Femur (tissue), 1 donor: Measurements from ENCODE around the gene ENOX1.
A peak's percentile ranks its signal among the peaks of the same experiment; 100 is the strongest.

Experiments used
- DNase-seq: peaks from one replicate; pipeline ENCODE4 v3.0.0-alpha.2; 2017

Gene ENOX1

DNA sequence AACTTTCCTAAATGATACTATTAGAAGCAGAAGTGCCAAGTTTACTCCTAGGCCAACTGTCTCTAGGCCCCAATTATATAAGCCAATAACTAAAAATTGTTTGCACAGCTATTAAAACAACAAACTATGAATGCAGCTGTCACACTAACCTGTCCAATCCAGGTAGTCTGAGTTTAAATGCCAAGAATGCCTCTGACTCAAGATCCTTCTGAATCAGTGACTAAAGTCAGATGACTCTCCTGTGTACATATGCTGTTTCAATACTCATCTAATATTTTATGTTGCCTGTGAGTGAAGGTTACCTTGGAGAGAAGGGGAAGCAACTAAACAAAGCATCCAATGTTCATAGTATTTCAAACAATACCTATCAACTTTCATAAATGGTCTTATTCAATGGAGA is 257.0 kb downstream of the ENOX1 start:
- DNase-seq = no peak

DNA sequence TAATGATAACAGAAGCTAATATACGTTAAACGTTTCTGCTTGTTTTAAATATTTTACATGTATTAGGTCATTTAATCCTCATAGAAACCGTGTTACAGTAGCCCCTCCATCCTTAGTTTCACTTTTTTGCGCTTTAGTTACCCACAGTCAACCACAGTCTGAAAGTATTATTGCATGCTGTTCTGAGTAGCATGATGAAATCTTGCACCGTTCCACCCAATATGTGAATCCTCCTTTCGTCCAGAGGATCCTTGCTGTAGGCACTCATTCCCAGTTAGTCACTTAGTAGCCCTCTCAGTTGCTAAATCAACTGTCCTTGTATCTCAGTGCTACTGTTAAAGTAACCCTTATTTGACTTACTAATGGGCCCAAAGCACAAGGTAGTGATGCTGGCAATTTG is 257.8 kb downstream of the ENOX1 start:
- no peak for DNase-seq

DNA sequence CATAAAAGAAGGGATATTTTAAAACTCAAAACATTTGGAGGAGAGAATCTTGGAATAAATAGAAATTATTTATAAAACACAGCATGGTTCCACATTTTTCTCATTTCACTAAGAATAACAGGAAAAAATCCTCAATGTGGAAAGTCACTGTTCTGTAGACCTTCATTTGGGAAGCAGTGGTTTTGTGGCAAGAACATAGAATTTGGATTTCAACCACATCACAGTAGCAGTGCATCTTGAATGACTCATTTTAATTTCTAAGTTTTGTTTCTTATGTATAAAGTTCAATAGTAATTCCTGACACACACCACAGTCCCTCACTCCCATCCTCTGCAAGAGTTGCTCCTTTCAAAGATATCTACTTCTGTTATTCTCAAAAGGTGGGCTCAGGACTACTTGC is 264.0 kb downstream of the ENOX1 start:
- no peak for DNase-seq

DNA sequence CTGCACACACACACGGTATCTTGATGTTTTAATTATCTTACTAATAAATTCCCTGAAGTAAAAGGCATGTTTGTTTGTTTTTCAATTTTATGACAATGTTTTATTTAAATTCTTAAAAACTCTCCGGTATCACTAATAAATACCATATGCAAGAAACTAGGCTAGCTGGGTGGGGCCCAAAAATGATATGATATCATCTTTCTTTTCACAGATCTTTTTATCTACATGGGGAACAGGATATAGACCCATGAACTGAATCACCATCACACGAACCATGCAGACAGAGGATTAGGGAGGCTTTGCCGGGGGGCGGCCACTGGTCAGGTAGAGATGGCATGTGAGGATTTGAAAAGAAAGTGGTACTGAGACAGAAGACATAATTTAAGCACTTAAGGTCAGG is 266.4 kb downstream of the ENOX1 start:
- no peak for DNase-seq

DNA sequence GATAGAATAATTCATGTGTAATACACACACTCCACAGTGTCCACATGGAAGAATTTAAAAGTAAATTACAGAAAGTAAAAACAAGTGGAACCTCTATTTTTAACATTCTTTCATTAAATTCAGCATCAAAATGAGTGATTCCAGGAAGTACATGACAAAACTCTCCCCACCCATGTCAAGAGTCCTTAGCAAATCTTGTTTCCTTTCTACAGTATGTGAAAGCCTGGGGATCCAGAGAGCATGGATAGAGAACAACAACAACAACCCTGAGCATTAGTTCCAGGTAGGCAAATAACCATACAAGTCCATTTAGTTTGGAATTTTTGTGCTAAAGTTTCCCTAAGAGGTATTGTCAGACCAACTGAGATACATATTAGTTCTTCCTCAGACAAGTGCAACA is 267.9 kb downstream of the ENOX1 start:
- DNase-seq = no peak

DNA sequence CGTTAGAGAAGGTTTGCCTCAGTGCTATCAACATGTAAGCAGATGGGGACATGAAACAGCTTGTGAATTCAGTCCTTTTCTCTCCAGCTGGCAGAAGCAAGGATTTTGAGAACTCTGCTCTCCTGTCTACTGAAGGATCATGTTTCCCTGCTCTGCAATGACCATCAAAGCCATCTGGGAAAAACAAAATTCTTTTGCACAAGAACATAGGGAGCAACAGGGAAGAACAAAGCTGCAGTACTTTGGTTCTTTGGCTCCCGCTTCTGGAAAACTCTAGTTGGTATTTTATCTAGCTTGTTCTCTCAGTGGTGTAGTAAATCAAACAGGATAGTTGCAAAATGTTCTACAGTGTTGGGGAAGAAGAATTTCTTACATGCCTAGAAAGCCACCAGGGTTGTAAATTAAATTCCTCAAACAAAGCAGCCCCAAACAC is 270.4 kb downstream of the ENOX1 start:
- DNase-seq = peak; percentile 51

DNA sequence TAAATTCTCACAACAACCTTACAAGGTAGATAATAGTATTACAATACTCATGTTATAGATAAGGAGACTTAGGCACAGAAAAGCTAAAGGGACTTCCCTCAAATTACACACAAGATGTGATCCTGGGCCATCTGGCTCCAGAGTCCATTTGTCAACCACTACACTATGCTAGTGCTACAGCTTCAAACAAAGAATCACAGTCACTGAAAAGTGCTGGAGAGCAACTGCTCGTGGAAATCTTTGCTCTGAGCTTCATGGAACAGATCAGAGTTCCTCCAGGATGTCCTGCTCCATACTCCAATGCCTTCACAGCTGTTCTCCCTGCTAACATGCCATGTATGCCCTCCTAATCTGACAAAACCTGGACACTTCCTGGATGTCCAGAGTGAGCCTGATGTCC is 271.2 kb downstream of the ENOX1 start:
- DNase-seq = no peak

DNA sequence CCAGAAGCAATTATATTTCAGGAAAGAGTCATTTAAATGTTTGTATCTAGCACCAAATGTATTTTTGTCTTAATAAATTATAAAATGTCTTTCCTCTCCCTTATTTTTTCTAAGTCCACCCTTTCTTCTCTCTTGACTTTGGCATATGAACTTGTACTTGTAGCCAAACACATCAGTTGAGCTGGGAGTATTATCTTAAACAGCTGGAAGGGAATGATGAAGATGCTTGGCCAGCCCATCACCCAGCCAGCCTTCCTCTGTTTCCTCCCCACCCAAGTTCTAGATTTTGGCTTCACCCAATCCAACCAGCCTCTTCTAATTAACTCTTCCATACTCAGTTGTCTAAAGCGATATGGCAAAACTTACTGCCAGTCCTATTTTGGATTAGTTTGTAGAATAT is 272.5 kb downstream of the ENOX1 start:
- DNase-seq = peak; percentile 53

DNA sequence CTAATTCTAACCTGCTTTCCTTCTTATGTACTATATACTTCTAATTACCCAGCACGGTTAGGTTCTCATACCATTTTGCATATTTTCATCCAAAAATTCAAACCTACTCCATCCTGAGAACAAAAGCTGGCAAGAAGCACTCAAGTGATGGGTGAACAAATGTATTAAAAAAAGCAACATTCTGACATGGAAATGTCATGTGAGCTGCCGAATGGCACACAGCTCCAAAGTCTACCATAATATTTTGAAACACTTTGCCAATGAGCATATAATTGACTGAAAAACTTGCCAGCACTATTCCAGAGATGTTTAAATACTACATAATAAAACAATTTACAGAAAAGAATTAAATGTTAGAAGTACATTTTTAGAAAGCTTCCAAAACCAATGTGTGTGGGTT is 274.6 kb downstream of the ENOX1 start:
- no peak for DNase-seq

DNA sequence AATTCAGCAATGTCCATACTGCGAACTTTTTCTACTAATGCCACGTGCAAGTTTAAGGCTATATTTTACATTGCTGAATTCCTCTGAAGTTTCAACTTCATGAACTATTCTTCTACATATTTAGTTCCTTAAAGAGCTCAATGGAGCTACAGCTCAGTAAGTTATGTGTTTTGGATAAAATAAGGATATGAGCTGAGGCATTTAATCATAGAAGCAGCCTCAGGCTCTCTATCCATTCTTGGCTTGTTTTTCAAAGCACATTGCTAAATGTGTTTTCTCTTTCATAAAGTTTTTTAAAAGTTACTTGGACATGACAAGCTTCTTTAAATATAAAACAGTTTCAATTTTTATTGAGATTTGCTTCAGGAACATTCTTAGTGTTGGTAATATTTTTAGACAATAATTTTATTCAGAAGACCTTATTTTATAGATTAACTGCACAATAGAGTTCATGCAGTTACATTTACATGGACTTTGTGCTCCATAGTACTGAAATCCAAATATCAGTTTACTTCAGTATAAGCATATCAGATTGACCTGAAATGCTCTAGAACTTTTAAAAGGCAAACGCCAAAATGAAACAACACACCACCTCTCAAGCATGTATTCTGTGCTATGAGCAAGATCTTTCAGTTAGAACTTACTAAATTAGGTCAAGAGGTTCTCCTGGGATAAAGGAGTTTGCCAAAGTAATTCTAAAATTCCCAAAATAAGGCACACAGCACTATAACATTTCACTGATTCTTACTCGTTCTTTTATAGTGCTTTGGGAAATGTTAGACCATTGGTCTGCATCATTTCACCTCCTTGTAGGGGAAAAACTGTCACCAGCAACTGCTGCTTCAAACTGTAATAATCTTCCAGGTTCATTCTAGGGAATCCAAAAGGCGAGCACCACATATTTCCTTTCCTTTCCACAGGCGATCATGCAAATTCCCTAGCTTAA is 275.5 kb downstream of the ENOX1 start:
- DNase-seq = no peak

DNA sequence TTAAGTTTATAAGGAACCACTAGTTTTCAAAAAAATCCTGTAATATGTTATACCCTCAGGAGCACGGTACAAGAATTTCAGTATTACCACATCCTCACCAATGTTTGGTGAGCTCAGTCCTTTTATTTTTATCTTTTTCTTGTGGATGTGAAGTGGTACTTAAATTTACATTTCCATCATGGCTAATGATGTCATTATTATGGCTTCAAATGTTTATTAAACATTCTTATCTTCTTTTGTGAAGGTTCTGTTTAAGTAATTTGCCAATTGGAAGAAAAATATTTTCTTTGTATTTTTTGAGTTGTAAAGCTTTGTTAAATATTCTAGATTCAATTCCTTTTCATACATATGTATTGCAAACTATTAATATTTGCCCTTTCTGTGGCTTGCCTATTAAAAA is 291.0 kb downstream of the ENOX1 start:
- DNase-seq = no peak

DNA sequence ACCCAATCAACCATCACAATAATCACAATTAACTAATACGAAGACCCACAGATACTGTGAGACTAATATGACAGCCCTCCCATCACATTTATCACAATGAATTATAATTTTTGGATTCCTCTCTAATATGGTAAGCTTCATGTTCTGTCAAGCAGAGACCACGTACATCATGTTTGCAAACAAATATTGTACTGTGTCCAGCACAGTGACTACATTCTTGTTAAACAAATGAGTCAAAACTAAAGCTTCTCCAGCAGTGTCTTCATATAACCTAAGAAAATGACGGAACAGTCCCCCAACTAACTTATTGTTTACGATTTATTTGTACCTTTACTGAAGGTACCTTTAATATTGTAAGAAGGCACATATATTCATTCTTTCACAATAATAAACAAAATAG is 292.6 kb downstream of the ENOX1 start:
- no peak for DNase-seq

DNA sequence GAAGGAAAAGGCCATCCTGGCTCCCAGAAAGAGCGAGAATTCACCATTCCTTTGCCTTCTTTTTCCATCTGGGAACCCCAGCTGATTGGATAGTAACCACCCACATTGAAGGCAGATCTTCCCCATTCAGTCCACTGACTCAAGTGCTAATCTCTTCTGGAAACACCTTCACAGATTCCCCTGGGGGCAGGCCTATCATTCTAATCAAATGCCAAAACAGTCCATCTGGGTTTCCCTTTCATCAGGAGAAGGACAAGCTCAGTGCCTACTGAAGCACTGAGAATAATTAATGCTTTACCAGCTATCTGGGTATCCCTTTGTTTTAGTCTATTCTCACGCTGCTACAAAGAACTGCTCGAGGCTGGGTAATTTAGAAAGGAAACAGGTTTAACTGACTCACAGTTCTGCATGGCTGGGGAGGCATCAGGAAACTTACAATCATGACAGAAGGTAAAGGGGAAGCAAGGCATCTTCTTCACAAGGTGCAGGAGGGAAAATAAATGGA is 293.2 kb downstream of the ENOX1 start:
- DNase-seq = no peak

DNA sequence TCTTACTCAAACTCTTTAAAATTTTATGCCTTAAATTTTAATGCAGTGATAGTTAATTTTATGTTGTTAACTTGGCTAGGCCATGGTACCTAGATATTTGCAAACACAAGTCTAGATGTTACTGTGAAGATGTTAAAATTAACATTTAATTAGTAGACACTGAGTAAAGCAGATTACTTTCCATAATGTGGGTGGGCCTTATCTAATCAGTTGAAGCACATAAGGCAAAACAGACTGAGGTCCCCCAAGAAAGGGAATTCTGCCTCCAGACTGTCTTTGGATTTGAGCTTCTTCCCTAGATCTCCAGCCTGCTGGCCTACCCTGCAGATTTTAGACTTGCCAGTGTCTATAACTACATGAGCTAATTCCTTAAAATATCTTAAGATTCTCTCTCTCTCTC is 294.0 kb downstream of the ENOX1 start:
- no peak for DNase-seq

DNA sequence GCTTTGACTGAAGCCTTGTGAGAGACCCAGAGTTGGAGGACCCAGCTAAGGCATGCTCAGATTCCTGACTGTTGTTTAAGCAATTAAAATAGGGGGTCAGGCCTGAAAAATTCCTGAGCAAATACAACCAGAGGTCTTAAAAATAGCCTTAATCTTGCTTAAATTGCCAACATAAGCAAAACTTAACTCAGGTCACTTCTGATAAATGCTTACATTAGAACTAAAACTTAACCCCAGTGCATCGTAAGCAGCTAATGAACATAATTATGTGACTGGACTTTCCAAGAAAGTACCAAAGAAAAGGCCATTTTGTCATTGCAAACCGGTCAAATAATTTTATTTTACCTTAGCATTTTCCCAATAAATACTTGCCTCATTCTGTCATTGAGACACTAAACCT is 294.5 kb downstream of the ENOX1 start:
- no peak for DNase-seq

DNA sequence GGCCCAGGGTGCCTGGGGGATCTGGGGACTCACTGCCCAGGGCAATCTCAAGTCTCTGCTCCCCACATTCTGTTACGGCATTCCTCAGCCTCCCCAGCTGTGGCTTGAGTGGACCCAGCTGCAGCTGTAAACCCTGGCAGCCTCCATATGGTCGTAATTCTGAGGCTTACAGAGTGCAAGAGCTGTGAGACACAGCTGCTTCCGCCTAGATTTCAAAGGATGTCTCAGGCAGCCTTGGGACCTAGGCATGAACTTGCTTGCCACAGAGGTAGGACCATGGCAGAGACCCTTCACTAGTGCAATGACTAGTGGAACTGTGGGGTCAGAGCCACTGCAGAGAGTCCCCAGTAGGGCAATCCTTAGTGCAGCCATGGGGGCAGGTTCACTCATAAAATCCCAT is 297.5 kb downstream of the ENOX1 start:
- DNase-seq = peak; percentile 45

DNA sequence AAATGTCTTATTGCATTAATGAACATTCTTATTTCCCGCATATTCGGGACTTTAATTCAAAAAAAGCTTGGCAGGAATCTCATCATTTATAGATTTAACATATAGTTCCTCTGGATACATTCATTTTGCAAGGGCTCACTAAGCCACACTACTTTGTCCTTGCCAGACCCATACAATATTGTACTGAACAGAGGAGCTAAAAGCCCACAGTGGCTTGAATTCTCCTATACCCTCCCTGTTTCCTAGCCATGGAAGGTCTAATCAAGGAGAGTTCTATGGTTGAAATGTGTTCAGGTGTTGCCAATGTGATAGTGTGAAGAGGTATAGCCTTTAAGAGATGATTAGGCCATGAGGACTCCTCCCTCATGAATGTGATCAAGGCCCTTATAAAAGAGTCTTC is 298.9 kb downstream of the ENOX1 start:
- no peak for DNase-seq

DNA sequence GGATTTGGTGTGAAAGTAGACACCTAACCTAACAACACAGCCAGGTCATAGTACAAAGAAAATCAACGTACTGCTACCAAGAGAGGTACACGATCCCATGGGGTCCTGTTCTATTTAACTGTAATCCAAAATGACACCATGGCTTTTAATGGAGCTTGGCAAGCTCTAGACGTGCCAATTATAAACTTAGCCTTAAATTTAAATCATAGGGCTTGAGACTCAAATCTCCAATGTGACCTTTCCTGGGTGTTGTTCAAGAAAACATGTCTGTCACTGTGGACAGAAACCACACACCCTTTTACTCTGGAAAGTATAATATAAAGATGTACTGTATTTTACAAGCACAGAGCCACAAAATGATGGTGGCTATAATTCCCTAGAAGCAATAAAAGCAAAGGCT is 299.3 kb downstream of the ENOX1 start:
- DNase-seq = no peak

DNA sequence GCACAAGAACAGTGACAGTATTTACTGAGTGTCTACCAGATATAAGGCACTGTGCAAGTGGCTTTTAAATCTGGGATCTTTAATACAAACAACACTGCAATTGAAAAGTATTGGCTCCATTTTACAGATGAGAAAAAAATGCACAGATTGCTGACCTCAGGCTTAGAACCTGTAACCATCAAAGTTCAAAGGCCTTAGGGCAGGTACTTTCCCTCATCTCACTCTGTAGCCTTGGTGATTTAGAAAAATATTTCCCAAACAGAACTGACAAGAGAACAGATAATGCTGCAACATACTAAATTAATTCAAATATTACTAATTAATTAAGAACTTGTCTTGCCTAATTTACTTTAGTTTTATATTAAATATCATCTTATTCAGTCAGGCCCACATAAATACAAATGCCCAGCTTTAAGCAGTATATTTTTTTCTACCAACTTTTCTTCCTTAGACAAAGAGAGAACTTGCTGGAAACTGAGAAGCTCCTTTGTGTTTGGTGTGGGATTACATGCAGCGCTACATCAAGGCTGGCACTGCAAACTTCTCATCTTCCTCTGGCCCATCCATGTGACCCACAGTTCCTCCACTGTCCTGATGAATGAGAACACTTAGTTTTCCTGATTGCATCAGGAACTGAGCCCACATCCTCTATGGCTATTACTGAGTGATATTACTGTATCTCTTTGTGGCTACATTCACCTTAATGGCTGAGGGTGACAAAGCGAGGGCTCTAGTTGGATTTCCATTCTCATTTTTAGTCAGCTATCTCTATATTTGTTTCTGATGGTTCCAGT is 302.1 kb downstream of the ENOX1 start:
- no peak for DNase-seq

DNA sequence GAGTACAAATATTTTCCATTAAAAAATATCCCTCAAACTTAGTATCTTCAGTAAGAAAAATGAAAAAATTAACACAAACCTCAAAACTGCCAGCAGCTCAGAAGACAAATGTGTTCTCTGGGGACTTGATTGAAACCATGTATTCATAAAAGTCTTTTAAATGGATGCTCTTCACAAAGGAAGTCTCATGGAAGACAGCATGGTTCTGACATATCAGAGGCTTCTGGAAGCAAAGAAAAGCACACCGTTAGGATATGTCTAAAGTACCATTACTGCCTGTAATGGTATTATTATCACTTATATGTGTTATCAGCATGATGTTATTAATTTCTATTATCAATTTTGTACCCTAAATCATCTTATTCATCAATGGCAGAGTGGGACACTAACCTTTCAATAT is 302.8 kb downstream of the ENOX1 start:
- no peak for DNase-seq

DNA sequence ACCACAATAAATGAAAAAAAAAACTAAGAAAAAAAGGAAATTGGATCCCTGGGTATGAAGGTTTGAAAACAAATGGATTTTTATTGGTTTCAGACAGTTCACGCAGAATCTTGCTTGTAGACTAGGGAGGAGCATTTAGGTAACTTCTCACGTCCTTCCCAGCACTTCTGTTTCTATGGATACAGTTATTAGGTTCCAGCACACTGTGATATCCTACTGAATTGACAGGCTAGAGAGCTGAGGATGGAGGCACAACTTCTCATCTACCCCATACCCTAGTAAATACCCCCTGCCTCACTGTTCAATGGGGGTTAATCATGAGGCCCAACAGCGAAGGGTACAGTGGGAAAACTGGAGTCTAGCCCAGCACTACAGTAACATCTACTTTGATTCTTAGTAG is 304.1 kb downstream of the ENOX1 start:
- DNase-seq = no peak

DNA sequence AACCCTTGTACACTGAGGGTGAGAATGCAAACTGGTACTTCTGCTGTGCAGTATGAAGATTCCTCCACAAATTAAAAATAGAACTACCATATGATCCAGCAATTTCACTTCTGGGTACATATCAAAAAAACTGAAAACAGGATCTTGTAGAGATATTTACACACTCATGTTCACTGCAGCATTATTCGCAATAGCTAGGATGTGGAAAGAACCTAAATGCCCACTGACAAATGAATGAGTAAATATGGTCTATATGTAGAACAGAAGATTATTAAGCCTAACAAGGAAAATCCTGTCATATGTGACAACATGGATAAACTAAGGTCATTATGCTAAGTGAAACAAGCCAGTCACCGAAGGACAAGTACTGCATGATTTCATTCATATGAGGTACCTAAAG is 304.7 kb downstream of the ENOX1 start:
- DNase-seq = no peak

DNA sequence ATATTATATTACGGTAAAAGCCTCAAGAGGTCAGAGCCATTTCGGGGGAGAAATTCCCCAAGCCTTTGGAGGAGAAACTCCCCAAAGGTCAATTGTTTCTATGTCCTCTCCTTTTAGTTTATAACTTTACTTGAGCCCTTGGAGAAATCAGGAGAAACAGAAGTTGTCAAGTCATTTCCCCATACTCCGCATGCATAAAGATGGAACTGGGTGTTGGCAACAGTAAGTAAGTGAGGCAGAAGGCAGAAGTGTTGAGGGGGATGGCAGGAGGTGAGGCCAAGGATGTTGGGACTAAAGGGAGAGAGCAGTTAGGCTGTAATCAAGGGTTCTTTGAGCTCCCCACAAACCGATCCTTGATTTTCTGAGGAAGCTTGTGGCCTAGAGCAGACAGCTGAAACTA is 307.9 kb downstream of the ENOX1 start:
- no peak for DNase-seq

DNA sequence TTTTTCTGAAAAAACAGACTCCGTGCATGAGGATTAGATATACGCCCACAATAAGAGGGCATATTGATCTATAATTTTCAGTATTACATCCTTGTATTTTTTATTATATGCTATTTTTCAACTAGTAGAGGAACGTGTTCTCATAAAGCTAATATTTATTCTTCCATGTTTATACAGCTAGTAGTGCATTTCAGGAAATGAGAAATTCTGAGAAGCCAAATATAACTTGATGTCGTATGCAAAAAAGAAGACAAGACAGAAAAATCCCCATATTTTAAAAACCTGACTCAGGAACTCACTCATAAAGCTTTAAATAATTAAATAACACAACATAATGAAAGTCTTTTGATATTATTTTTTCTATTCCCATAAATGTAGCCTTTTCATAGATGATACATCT is 308.6 kb downstream of the ENOX1 start:
- no peak for DNase-seq
